HG02798 (cell line): ENCODE measurements around the gene SPOCD1.

ENCODE experiments used
- ATAC-seq: cut with Tn5 transposase; IDR thresholded peaks from one replicate; pipeline ENCODE4 v1.9.1; 2021; ENCODE audit warnings: mild to moderate bottlenecking; ENCODE audit not compliant: unreplicated experiment, poor library complexity

Gene SPOCD1

GRCh38 chr1:31760471-31761470 lies 55.1 kb downstream of the SPOCD1 start:
- no peak for ATAC-seq

- ATAC-seq, result no peak
Measured at GRCh38 chr1:31759298-31760023, 56.4 kb downstream of the SPOCD1 start.

- no peak for ATAC-seq
Measured at GRCh38 chr1:31758823-31759222, 57.0 kb downstream of the SPOCD1 start.

GRCh38 chr1:31757989-31758388 lies 57.8 kb downstream of the SPOCD1 start:
- ATAC-seq, result no peak

- no peak for ATAC-seq
Measured at GRCh38 chr1:31757204-31757679, 58.6 kb downstream of the SPOCD1 start.

GRCh38 chr1:31756578-31756977 lies 59.2 kb downstream of the SPOCD1 start:
- ATAC-seq, result no peak

- ATAC-seq, result no peak
Measured at GRCh38 chr1:31755850-31756492, 59.9 kb downstream of the SPOCD1 start.

GRCh38 chr1:31755197-31755611 lies 60.6 kb downstream of the SPOCD1 start:
- no peak for ATAC-seq

- ATAC-seq, result no peak
Measured at GRCh38 chr1:31754397-31754796, 61.4 kb downstream of the SPOCD1 start.

- ATAC-seq, result no peak
Measured at GRCh38 chr1:31753707-31754349, 62.0 kb downstream of the SPOCD1 start.

- ATAC-seq, result no peak
Measured at GRCh38 chr1:31752952-31753475, 62.8 kb downstream of the SPOCD1 start.

GRCh38 chr1:31752258-31752657 lies 63.6 kb downstream of the SPOCD1 start:
- ATAC-seq, result no peak

- no peak for ATAC-seq
Measured at GRCh38 chr1:31751822-31752241, 64.0 kb downstream of the SPOCD1 start.

- ATAC-seq, result no peak
Measured at GRCh38 chr1:31750858-31751510, 64.8 kb downstream of the SPOCD1 start.

- no peak for ATAC-seq
Measured at GRCh38 chr1:31749785-31750735, 65.8 kb downstream of the SPOCD1 start.

GRCh38 chr1:31748365-31748764 lies 67.5 kb downstream of the SPOCD1 start:
- ATAC-seq, result no peak

GRCh38 chr1:31747304-31747703 lies 68.5 kb downstream of the SPOCD1 start:
- ATAC-seq, result no peak

- ATAC-seq, result no peak
Measured at GRCh38 chr1:31746687-31747086, 69.1 kb downstream of the SPOCD1 start.
